Activated T-helper 9 cell treated with anti-CD3 and anti-CD28 coated beads, Interleukin-2, amount 50 U/mL, for 16 hours (primary cell): Measurements from ENCODE around the gene MYLK.

Experiments used
- DNase-seq: peaks from one replicate; pipeline ENCODE4 v3.0.0-alpha.2; 2020; ENCODE audit warnings: low read depth

The MYLK gene

GRCh38 chr3:123668906-123669305, 215.2 kb downstream of the MYLK start:
- no peak for DNase-seq

GRCh38 chr3:123667784-123668183, 216.3 kb downstream of the MYLK start:
- DNase-seq, result no peak

GRCh38 chr3:123664753-123665152, 219.4 kb downstream of the MYLK start:
- DNase-seq, result no peak

GRCh38 chr3:123663977-123664376, 220.2 kb downstream of the MYLK start:
- no peak for DNase-seq

- DNase-seq, result no peak
Measured at GRCh38 chr3:123661973-123662372, 222.2 kb downstream of the MYLK start.

- no peak for DNase-seq
Measured at GRCh38 chr3:123660900-123661299, 223.2 kb downstream of the MYLK start.

GRCh38 chr3:123660141-123660675, 223.9 kb downstream of the MYLK start:
- no peak for DNase-seq

GRCh38 chr3:123658852-123659206, 225.3 kb downstream of the MYLK start:
- no peak for DNase-seq

GRCh38 chr3:123658118-123658851, 225.8 kb downstream of the MYLK start:
- no peak for DNase-seq

GRCh38 chr3:123657568-123657967, 226.6 kb downstream of the MYLK start:
- DNase-seq, result no peak

GRCh38 chr3:123657111-123657510, 227.0 kb downstream of the MYLK start:
- DNase-seq, result no peak

- no peak for DNase-seq
Measured at GRCh38 chr3:123656691-123657090, 227.4 kb downstream of the MYLK start.

GRCh38 chr3:123656274-123656673, 227.9 kb downstream of the MYLK start:
- DNase-seq, result no peak

GRCh38 chr3:123655400-123655799, 228.7 kb downstream of the MYLK start:
- DNase-seq, result no peak

- DNase-seq, result no peak
Measured at GRCh38 chr3:123653221-123653682, 230.9 kb downstream of the MYLK start.

GRCh38 chr3:123652342-123652984, 231.7 kb downstream of the MYLK start:
- DNase-seq, result no peak

- no peak for DNase-seq
Measured at GRCh38 chr3:123651449-123652341, 232.4 kb downstream of the MYLK start.

GRCh38 chr3:123650101-123650500, 234.0 kb downstream of the MYLK start:
- no peak for DNase-seq

GRCh38 chr3:123648696-123649405, 235.3 kb downstream of the MYLK start:
- no peak for DNase-seq

- no peak for DNase-seq
Measured at GRCh38 chr3:123644358-123644757, 239.8 kb downstream of the MYLK start.

- no peak for DNase-seq
Measured at GRCh38 chr3:123642957-123643330, 241.2 kb downstream of the MYLK start.
